HEK293 (cell line): ENCODE data around the gene IBSP.

Experiments used
- BCL11B ChIP-seq: fragments of 450-650 bp; formaldehyde crosslinking; IDR thresholded peaks from 2 replicates; pipeline ENCODE4 v1.5.1; 2016; ENCODE audit warnings: low read depth, missing biosample characterization, missing genetic modification characterization
- CTCF ChIP-seq: fragments of 450-650 bp; formaldehyde crosslinking; IDR thresholded peaks from 2 replicates; pipeline ENCODE4 v1.5.1; 2016; ENCODE audit warnings: missing biosample characterization, missing genetic modification characterization
- KLF1 ChIP-seq: fragments of 450-650 bp; formaldehyde crosslinking; IDR thresholded peaks from 2 replicates; pipeline ENCODE4 v1.5.1; 2016; ENCODE audit warnings: missing biosample characterization, missing genetic modification characterization
- SP2 ChIP-seq: fragments of 450-650 bp; formaldehyde crosslinking; IDR thresholded peaks from 2 replicates; pipeline ENCODE4 v1.5.1; 2016; ENCODE audit warnings: missing biosample characterization, missing genetic modification characterization
- TSHZ1 ChIP-seq: fragments of 450-650 bp; formaldehyde crosslinking; IDR thresholded peaks from 2 replicates; pipeline ENCODE4 v1.5.1; 2016; ENCODE audit warnings: missing biosample characterization, missing genetic modification characterization, borderline replicate concordance
- ZBTB21 ChIP-seq: fragments of 450-650 bp; formaldehyde crosslinking; IDR thresholded peaks from 2 replicates; pipeline ENCODE4 v1.5.1; 2017; ENCODE audit warnings: missing biosample characterization, missing genetic modification characterization
- ZNF138 ChIP-seq: fragments of 450-650 bp; formaldehyde crosslinking; IDR thresholded peaks from 2 replicates; pipeline ENCODE4 v1.5.1; 2016; ENCODE audit warnings: missing biosample characterization, missing genetic modification characterization, borderline replicate concordance
- ZNF324 ChIP-seq: fragments of 450-650 bp; formaldehyde crosslinking; IDR thresholded peaks from 2 replicates; pipeline ENCODE4 v1.5.1; 2016; ENCODE audit warnings: missing biosample characterization, missing genetic modification characterization
- ZNF394 ChIP-seq: fragments of 450-650 bp; formaldehyde crosslinking; IDR thresholded peaks from 2 replicates; pipeline ENCODE4 v1.5.1; 2016; ENCODE audit warnings: missing biosample characterization, missing genetic modification characterization, mild to moderate bottlenecking, moderate library complexity, borderline replicate concordance
- ZNF561 ChIP-seq: fragments of 450-650 bp; IDR thresholded peaks from 2 replicates; pipeline ENCODE4 v1.5.1; 2018; ENCODE audit warnings: missing biosample characterization, missing genetic modification characterization, borderline replicate concordance
- ZNF571 ChIP-seq: fragments of 450-650 bp; formaldehyde crosslinking; IDR thresholded peaks from 2 replicates; pipeline ENCODE4 v1.5.0; 2017; ENCODE audit warnings: missing biosample characterization, missing genetic modification characterization
- TF ChIP-seq, protein P1 (sequence below): fragments of 450-650 bp; formaldehyde crosslinking; IDR thresholded peaks from 2 replicates; pipeline ENCODE4 v1.5.1; 2016; ENCODE audit warnings: missing biosample characterization, missing genetic modification characterization, low read depth
- TF ChIP-seq, protein P2 (sequence below): fragments of 450-650 bp; formaldehyde crosslinking; IDR thresholded peaks from 2 replicates; pipeline ENCODE4 v1.5.1; 2016; ENCODE audit warnings: missing biosample characterization, missing genetic modification characterization

GRCh38 chr4:87824352-87824751, 25.0 kb downstream of the IBSP start:
- TF ChIP-seq KLF1 (tag by site-specific recombination) (no peak), CTCF (tag by site-specific recombination) (no peak), ZNF394 (tag by site-specific recombination) (no peak), ZBTB21 (no peak), ZNF571 (tag by site-specific recombination) (no peak), ZNF138 (tag by site-specific recombination) (no peak), BCL11B (tag by site-specific recombination) (no peak), TSHZ1 (tag by site-specific recombination) (no peak), SP2 (tag by site-specific recombination) (no peak), ZNF324 (tag by site-specific recombination) (no peak), ZNF561 (tag by site-specific recombination) (no peak)
- TF ChIP-seq, protein P1, sequence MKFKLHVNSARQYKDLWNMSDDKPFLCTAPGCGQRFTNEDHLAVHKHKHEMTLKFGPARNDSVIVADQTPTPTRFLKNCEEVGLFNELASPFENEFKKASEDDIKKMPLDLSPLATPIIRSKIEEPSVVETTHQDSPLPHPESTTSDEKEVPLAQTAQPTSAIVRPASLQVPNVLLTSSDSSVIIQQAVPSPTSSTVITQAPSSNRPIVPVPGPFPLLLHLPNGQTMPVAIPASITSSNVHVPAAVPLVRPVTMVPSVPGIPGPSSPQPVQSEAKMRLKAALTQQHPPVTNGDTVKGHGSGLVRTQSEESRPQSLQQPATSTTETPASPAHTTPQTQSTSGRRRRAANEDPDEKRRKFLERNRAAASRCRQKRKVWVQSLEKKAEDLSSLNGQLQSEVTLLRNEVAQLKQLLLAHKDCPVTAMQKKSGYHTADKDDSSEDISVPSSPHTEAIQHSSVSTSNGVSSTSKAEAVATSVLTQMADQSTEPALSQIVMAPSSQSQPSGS (tag by site-specific recombination), result no peak
- TF ChIP-seq, protein P2, sequence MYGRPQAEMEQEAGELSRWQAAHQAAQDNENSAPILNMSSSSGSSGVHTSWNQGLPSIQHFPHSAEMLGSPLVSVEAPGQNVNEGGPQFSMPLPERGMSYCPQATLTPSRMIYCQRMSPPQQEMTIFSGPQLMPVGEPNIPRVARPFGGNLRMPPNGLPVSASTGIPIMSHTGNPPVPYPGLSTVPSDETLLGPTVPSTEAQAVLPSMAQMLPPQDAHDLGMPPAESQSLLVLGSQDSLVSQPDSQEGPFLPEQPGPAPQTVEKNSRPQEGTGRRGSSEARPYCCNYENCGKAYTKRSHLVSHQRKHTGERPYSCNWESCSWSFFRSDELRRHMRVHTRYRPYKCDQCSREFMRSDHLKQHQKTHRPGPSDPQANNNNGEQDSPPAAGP (tag by site-specific recombination), result no peak
